AG08395 (cell line): ENCODE measurements around the gene NELFB.
A peak's percentile ranks its signal among the peaks of the same experiment; 100 is the strongest.
"Not testable (repeated sequence)": the region's sequence is repeated elsewhere in the genome, so short reads cannot be mapped to it uniquely, and the experiment has no call there.

Experiments
- DNase-seq: peaks from one replicate; pipeline ENCODE4 v3.0.0; 2012; ENCODE audit warnings: mixed read lengths, low spot score

Gene NELFB

DNA sequence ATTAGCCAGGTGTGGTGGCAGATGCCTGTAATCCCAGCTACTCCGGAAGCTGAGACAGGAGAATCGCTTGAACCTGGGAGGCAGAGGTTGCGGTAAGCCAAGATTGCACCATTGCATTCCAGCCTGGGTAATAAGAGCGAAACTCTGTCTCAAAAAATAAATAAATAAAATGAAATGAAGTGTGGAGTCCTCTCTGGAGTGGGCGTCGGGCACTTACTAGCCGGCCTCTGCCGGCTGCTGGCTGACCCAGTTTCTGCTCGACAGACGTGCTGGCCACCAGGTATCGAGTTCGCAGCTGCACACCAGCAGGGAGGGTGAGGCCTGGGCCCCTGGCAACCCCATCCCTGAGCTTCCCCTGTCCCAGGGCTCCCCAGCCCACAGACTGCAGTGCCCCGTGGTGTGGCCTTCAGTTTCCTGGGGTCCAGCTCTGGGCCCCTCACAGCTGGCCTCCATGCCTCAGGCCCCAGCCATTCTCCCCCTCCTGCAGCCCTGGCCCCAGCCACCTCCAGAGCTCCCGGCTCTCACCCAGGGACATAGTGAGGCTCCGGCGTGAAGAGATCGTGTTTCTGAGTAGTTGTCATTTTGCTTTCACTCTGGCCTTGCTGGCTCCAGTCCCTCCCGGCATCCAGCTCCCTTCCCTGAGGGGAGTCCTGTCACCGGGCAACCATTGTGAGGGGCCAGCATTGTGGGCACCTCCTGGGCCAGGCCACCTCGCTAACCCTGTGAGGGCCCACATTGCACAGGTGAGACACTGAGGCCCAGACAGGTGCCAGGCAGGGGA lies 7.8 kb upstream of the NELFB start:
- DNase-seq = no peak

- DNase-seq = no peak
Measured at GRCh38 chr9:137247916-137248175, 7.3 kb upstream of the NELFB start.

DNA sequence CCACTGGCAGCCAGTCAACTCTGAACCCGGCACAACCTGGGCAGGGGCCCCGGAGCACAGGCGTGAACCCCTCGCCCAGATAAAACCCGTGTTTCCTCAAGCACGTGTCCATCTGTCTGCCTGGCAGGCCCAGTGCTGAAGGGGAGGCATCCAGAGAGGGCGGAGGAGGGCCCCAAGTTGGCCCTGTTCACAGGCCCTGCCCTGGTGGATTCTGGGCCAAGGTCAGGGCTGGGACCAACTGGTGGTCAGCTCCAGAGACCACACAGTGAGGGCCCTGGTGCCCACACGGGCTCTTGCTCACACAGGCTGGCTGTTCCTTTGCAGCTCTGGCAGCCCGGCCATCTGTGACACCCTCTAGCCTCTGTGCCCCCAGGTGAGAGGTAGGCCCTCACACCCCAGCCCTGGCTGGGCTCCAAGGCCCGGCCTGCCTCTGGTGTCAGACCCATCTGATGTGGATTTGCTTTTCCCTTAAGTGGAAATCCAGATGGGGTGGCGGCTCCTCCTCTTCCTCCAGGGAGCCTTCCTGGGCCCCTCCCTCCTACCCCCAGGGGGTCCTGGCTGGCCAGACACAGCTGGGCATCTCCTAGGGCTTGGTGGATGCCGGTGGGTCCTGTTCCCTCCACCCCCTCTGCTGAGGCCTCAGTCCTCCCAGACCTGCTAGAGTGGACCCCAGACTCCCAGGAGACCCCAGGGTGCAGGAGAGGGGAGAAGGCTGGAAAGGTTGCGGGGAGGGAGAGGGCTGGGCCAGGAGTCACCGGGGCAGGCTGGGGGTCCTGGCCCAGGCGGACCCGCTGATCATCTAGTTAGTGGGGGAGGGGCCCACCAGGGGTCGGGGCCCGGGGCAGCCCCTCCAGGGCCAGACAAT lies 4.6 kb upstream of the NELFB start:
- DNase-seq = no peak

- DNase-seq = no peak
Measured at GRCh38 chr9:137251194-137251461, 4.0 kb upstream of the NELFB start, which contains the start of gene STPG3. TSS of gene STPG3 (plus strand) at chr9:137251286. CDS start at chr9:137251287, 1 bp downstream.

- DNase-seq = no peak
Measured at GRCh38 chr9:137251490-137252268, 3.4 kb upstream of the NELFB start.

- no peak for DNase-seq
Measured at GRCh38 chr9:137252555-137253506, 2.3 kb upstream of the NELFB start.

DNA sequence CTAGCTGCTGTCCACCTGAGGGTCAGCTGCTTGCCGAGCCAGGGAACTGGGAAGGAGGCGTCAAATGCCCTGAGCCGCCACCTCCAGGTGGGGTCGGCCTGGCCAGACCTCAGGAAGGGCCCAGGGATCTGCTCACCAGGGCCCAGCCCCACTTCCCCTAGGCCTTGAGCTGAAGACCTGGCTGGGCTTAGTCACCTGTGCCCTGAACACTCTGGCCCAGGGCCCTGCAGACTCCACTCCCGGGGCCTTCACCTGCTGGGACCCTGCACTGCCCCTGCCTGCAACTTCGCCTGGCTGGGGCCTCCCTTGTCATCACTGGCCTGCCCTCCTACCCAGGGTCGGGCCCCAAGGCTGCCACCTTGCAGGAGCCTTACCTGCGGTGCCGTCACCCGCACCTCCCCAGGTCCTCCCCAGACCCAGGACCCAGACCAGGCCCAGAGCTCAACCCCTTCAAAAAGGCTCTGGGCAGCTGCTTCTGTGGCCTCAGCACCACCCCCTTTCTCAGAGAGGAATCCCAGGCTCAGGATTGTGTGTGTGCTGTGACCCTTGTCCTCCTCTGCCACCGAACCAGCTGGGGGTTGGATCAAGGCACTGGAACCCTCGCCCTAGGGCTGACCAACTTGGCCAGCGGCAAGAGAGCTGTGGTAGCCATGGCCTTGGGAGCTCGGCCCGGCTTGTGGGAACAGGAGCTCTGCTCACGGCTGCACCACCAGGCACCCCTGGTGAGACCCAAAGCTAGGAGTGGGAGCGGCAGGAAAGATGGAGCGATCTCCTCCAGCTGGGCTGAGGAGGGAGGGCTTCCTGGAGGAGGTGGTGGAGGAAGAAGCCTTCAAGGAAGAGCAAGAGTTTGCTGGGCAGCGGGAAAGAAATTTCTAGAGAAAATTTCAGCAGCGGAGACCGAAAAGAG lies 1.2 kb upstream of the NELFB start:
- peak; percentile 13 for DNase-seq

DNA sequence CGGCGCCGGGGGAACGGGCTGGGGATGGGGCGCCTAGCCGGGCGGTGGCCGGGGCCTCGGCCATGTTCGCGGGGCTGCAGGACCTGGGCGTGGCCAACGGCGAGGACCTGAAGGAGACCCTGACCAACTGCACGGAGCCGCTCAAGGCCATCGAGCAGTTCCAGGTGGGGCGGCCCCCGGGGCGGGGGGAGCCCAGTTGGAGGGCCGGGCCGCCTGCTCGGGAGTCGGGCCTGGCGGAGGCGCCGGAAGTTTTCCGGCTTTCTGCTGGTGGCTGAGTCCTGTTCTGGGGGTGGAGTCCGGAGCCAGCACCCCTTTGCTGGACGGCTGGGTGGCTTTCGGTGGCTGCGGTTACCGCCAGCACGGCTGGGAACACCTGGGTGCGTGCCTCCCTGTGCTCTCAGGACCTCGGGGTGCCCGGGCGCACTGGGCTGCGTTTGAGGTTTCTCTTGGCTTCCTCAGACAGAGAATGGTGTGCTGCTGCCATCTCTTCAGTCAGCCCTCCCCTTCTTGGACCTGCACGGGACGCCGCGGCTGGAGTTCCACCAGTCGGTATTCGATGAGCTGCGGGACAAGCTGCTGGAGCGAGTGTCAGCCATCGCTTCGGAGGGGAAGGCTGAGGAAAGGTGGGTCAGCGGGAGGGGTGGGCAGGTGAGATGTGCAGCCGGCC lies 454 bp downstream of the NELFB start:
- peak; percentile 35 for DNase-seq

- no peak for DNase-seq
Measured at GRCh38 chr9:137256362-137256761, 1.2 kb downstream of the NELFB start.

GRCh38 chr9:137256856-137257255 lies 1.7 kb downstream of the NELFB start:
- DNase-seq = no peak

DNA sequence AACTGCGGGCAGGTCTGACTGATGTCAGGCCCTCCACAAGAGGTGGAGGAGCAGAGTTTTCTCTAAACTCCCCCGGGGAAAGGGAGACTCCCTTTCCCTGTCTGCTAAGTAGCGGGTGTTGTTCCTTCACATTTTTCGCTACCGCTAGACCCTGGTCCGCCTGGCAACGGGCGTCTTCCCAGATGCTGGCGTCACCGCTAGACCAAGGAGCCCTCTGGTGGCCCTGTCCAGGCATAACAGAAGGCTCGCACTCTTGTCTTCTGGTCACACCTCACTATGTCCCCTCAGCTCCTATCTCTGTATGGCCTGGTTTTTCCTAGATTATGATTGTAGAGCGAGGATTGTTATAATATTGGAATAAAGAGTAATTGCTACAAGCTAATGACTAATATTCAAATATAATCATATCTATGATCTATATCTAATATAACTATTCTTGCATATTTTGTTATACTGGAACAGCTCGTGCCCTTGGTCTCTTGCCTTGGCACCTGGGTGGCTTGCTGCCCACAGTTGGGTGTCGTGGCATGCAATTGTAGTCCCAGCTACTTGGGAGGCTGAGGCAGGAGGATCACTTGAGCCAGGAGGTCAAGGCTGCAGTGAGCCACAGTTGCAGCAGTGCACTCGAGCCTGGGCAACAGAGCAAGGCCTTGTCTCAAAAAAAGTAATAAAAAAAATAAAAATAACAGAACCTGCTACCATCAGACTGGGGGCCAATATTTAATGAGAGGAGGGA lies 7.2 kb downstream of the NELFB start:
- not testable (repeated sequence) for DNase-seq

GRCh38 chr9:137262909-137263285 lies 7.8 kb downstream of the NELFB start:
- no peak for DNase-seq

- DNase-seq = no peak
Measured at GRCh38 chr9:137263506-137263905, 8.4 kb downstream of the NELFB start.

- DNase-seq = no peak
Measured at GRCh38 chr9:137264067-137264466, 8.9 kb downstream of the NELFB start.

- DNase-seq = no peak
Measured at GRCh38 chr9:137265496-137266161, 10.5 kb downstream of the NELFB start.

DNA sequence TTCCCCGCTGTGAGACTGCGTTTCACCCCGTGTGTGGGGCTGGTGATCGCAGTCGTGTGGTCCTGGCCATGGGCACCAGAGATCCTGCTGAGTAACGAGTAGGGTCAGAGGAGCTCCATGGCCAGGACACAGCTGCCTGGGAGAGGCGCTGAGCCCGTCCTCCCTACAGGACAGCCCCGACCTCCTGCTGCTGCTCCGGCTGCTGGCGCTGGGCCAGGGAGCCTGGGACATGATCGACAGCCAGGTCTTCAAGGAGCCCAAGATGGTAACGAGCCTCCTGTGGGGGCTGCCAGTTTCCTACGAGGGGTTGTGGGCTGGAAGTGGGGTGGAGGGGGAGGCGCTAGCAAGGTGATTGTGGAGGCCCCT lies 11.0 kb downstream of the NELFB start:
- no peak for DNase-seq

GRCh38 chr9:137266585-137267453 lies 11.7 kb downstream of the NELFB start:
- no peak for DNase-seq

DNA sequence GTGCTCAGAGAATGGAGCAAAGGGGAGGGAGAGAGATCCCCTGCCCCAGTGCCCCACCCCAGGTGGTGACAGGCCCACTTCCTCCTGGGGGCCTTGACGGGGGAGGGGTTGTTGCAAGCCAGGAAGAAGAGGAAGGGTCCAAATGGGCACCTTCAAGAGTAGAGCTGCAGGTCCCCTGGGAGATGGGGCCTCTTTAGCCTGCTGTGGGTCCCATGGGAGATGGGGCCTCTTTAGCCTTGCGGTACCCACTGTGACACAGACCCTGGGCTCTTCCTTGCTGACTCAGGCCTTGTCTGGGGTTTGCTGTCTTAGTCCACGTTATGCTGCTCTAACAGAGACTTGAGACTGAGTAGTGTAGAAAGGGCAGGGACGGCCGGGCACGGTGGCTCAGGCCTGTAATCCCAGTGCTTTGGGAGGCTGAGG lies 12.8 kb downstream of the NELFB start:
- DNase-seq = no peak
